Endothelial cell of umbilical vein (primary cell): ENCODE measurements around the gene MRPS34.

Experiments used
- EZH2 ChIP-seq: IDR thresholded peaks from 2 replicates; pipeline ENCODE4 v1.6.1; 2012; ENCODE audit warnings: borderline replicate concordance, low read depth, mild to moderate bottlenecking, moderate library complexity, low read length, inconsistent platforms; ENCODE audit not compliant: severe bottlenecking
- POLR2A ChIP-seq: IDR thresholded peaks from 2 replicates; pipeline ENCODE4 v1.6.1; 2012; ENCODE audit warnings: low read depth, mild to moderate bottlenecking, control low read depth, low read length
- TF ChIP-seq, protein P1 (sequence below), 2 donors: IDR thresholded peaks; 1 replicate in 1 of 2; 2 replicates in 1 of 2; pipeline ENCODE4 v1.5.1; 2011; ENCODE audit warnings: low read length in 2 of 2, mild to moderate bottlenecking in 2 of 2, moderate library complexity in 2 of 2, control low read depth in 1 of 2, inconsistent platforms in 1 of 2, low read depth in 1 of 2; ENCODE audit not compliant: insufficient read depth in 1 of 2; ENCODE audit errors: extremely low read depth in 1 of 2

DNA sequence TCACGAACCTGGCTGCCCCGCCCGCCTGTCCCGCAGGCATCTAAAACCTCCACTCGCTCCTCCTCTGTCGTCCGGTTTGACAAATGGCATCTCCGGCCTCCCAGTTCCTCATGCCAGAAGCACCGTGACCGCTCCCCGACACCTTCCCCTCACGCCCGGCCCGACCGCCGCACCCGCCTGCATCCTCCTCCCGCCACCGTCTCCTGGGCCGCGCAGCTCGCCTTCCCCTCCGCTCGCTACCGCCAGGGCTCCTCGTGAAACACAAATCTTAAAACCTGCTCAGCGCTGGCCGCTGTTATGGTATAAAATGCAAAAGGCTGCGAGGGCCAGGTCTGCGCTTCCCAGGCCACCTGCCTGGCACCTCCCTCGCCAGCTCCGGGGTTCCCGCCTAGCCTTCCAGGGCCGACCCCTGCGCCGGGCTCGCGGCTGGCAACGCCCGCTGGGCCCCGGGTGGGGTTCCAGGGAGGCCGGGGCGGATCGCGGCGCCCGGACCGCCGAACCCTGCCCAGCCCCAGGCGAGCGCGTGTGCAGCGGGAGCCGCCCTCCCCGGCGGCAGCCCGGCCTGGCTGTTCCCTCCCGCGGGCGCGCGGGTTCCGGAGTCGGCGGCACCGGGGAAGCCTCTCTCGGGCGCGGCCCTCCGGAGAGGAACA is 8.9 kb upstream of the MRPS34 start:
- TF ChIP-seq, protein P1, sequence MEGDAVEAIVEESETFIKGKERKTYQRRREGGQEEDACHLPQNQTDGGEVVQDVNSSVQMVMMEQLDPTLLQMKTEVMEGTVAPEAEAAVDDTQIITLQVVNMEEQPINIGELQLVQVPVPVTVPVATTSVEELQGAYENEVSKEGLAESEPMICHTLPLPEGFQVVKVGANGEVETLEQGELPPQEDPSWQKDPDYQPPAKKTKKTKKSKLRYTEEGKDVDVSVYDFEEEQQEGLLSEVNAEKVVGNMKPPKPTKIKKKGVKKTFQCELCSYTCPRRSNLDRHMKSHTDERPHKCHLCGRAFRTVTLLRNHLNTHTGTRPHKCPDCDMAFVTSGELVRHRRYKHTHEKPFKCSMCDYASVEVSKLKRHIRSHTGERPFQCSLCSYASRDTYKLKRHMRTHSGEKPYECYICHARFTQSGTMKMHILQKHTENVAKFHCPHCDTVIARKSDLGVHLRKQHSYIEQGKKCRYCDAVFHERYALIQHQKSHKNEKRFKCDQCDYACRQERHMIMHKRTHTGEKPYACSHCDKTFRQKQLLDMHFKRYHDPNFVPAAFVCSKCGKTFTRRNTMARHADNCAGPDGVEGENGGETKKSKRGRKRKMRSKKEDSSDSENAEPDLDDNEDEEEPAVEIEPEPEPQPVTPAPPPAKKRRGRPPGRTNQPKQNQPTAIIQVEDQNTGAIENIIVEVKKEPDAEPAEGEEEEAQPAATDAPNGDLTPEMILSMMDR (IDR thresholded peaks at IDR 0.05; ENCODE audit: extremely low read depth in 1 of 2, insufficient read depth in 1 of 2, low read depth in 1 of 2, low read length in 2 of 2): peak in 1 of 2 donors; percentile 26
- peak; percentile 41 for TF ChIP-seq POLR2A
- no peak for TF ChIP-seq EZH2
